GM23248 (cell line): ENCODE results near the gene PTK6. TPM values are rescaled to one million over a fixed set of nuclear protein-coding genes. Genes with fewer than 3 reads are reported as not detected.

Source experiments
- DNase-seq: peaks from one replicate; pipeline ENCODE4 v3.0.0-alpha.2; 2015
- H2AFZ ChIP-seq: fragments of 200-600 bp; sonication (generic); 2 replicates; pipeline ENCODE4 v1.6.1; 2016; ENCODE audit warnings: antibody characterized with exemption
- H3F3A ChIP-seq: fragments of 200-600 bp; sonication (generic); 2 replicates; pipeline ENCODE4 v1.6.1; 2016; ENCODE audit warnings: mild to moderate bottlenecking, antibody characterized with exemption, mixed run types; ENCODE audit not compliant: insufficient read depth
- H3K27ac ChIP-seq: fragments of 200-600 bp; sonication (generic); 2 replicates; pipeline ENCODE4 v1.5.1; 2016; ENCODE audit warnings: mild to moderate bottlenecking
- H3K27me3 ChIP-seq: fragments of 200-600 bp; sonication (generic); replicated peaks from 2 replicates; pipeline ENCODE4 v1.6.1; 2016; ENCODE audit warnings: mild to moderate bottlenecking; ENCODE audit not compliant: insufficient read depth
- H3K36me3 ChIP-seq: fragments of 200-600 bp; sonication (generic); 2 replicates; pipeline ENCODE4 v1.6.1; 2016; ENCODE audit warnings: low read depth, mild to moderate bottlenecking
- H3K4me1 ChIP-seq: fragments of 200-600 bp; sonication (generic); 2 replicates; pipeline ENCODE4 v1.6.1; 2016; ENCODE audit warnings: mild to moderate bottlenecking; ENCODE audit not compliant: insufficient read depth
- H3K4me2 ChIP-seq: fragments of 200-600 bp; sonication (generic); one replicate; pipeline ENCODE4 v1.6.1; 2016; ENCODE audit warnings: mild to moderate bottlenecking; ENCODE audit not compliant: unreplicated experiment
- H3K4me3 ChIP-seq: fragments of 200-600 bp; sonication (generic); 2 replicates; pipeline ENCODE4 v1.5.1; 2016; ENCODE audit warnings: mild to moderate bottlenecking
- H3K79me2 ChIP-seq: fragments of 200-600 bp; sonication (generic); 2 replicates; pipeline ENCODE4 v1.6.1; 2016; ENCODE audit warnings: mild to moderate bottlenecking; ENCODE audit not compliant: insufficient read depth
- H3K9ac ChIP-seq: fragments of 200-600 bp; sonication (generic); 2 replicates; pipeline ENCODE4 v1.6.1; 2016; ENCODE audit warnings: mild to moderate bottlenecking
- H3K9me2 ChIP-seq: fragments of 200-600 bp; sonication (generic); 2 replicates; pipeline ENCODE4 v1.6.1; 2016; ENCODE audit warnings: mixed run types, mild to moderate bottlenecking, moderate library complexity; ENCODE audit not compliant: insufficient read depth
- H3K9me3 ChIP-seq: fragments of 200-600 bp; sonication (generic); one replicate; pipeline ENCODE4 v1.6.1; 2017; ENCODE audit warnings: low read depth
- H4K20me1 ChIP-seq: fragments of 200-600 bp; sonication (generic); 2 replicates; pipeline ENCODE4 v1.6.0; 2016; ENCODE audit not compliant: insufficient read depth
- EZH2 ChIP-seq: fragments of 200-600 bp; sonication (generic); IDR thresholded peaks from 2 replicates; pipeline ENCODE4 v1.6.1; 2018; ENCODE audit warnings: antibody characterized with exemption, mild to moderate bottlenecking; ENCODE audit not compliant: insufficient read depth, poor library complexity, severe bottlenecking
- EZH2phosphoT487 ChIP-seq: fragments of 200-600 bp; sonication (generic); IDR thresholded peaks from 2 replicates; pipeline ENCODE4 v1.6.1; 2018; ENCODE audit warnings: antibody characterized with exemption, moderate library complexity, mild to moderate bottlenecking, low read depth; ENCODE audit not compliant: insufficient read depth
- WGBS, 2 experiments: methylation state at CpG; one replicate each; pipeline ENCODE4 v1.1.6; 2015 to 2017; ENCODE audit warnings: low lambda C conversion rate in 2 of 2, low coverage in 1 of 2; ENCODE audit errors: missing lambda C conversion rate in 2 of 2; 5-methylcytosine and 5-hydroxymethylcytosine counted together
- in situ Hi-C: fragments of 300-500 bp; cut with MboI; formaldehyde crosslinking; loops from 2 replicates; pipeline ENCODE4 v1.15.0; 2020
- polyA plus RNA-seq: library from polyadenylated mRNA; unstranded; fragments of >200 nt; fragmentation: Nextera tagmentation; extraction: Ambion mirVana; gene quantifications from 2 replicates; pipeline ENCODE4 v1.2.1, GENCODE V29; 2016
- total RNA-seq: library from RNA; depleted of rRNA; stranded (reverse); fragments of >200 nt; shearing (Covaris generic); gene quantifications from 2 replicates; pipeline ENCODE4 v1.2.3, GENCODE V29; 2014

The PTK6 gene
- total and polyA plus RNA-seq, 2 experiments from 2014 or later, result not detected

DNA sequence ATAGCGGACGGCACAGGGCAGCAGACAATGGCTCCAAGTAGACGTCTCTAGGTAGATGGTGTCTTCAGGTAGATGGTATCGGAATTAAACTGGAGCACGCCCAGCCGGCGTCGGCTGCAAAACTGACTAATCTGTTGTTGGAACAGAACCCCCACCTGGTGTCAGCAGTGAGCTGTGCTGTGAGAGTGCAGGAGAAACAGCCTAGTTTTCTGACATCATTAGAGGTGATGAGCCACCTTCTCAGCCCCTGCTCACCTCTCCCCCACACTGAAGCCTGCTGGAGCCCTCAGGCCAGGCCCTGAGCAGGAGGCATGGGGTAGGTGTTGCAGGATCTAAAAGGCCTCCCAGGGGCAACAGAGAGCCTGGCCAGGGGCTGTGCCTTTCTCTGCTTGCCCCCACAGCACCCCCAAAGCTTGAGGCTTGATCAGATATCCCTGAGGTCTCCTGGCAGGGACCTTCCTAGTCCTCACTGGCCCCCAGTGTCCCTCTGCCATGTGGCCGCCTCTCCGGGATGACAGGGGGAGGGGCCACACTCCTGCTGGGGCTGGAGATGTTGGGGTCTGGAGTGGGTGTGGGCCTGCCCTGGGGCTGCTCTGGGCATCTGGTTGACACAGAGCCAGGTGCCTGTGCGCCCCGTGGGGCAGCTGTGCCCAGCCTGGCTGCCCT lies 43.8 kb upstream of the PTK6 start:
- Histone ChIP-seq H3K4me1 (no peaks in the 10 kb centered on the region), H4K20me1 (no peaks in the 10 kb centered on the region), H3K4me3 (no peak overlapping the region), H3K27me3 (no peaks in the 10 kb centered on the region), H3K79me2 (no peaks in the 10 kb centered on the region), H3F3A (peaks cover 2% of the 10 kb centered on the region; the same call in 1 of the 2 replicates), H3K4me2 (no peak overlapping the region), H2AFZ (no peak overlapping the region), H3K9me3 (no peaks in the 10 kb centered on the region), H3K36me3 (no peaks in the 10 kb centered on the region), H3K9ac (no peak overlapping the region), H3K9me2 (no peaks in the 10 kb centered on the region), H3K27ac (no peak overlapping the region)
- DNase-seq, result peak; percentile 49
- TF ChIP-seq EZH2phosphoT487, result no peak
- no peak for TF ChIP-seq EZH2
- in situ Hi-C loops, result no loop called here
- WGBS, 2 experiments, result 74 to 79% methylated on average over 10 to 12 of the region's 12 CpGs

DNA sequence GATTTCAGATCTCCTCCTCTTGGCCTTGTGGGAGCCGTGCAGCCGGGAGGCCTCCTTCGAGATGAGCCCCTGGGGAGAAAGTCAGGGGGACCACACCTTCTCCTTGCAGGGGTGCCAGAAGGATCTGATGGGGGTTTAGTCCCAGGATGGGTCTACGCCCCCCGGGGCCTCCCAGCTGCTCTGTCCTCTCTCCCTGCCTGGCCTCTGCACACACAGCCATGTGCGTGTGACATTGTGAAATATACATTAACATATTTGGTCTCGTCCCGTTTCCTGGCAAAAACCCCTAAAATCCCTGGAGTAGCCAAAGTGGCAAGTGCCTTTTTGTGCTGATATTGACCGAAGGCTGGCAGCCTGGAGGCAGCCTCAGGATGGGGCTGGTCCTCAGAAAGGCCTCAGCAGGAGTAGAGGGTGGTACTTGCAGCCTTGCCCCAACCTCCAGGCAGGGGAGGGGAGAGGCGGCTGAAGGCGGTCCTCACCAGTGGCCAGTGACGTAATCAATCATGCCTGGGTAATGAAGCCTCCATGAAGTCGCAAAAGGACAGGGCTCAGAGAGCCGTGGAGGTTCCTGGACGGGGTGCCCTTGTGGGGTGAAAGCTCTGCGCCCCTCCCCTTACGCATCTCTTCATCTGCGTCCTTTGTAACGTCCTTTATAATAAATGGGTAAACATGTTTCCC lies 42.0 kb upstream of the PTK6 start:
- Histone ChIP-seq H3K9ac (no peak overlapping the region), H3K9me2 (no peaks in the 10 kb centered on the region), H2AFZ (no peak overlapping the region), H3K4me3 (no peak overlapping the region), H4K20me1 (no peaks in the 10 kb centered on the region), H3K27me3 (no peaks in the 10 kb centered on the region), H3K9me3 (no peaks in the 10 kb centered on the region), H3K27ac (no peak overlapping the region), H3K4me2 (no peak overlapping the region), H3K4me1 (0 out of 2 replicates have a peak, but pooled peaks cover 10% of the 10 kb centered on the region), H3K79me2 (no peaks in the 10 kb centered on the region), H3K36me3 (no peaks in the 10 kb centered on the region), H3F3A (peaks cover 15% of the 10 kb centered on the region; the same call in 1 of the 2 replicates)
- WGBS, 2 experiments, result 75 to 77% methylated on average over 19 of the region's 19 CpGs
- in situ Hi-C loops, result no loop called here
- DNase-seq, result no peak
- no peak for TF ChIP-seq EZH2phosphoT487
- TF ChIP-seq EZH2, result no peak

DNA sequence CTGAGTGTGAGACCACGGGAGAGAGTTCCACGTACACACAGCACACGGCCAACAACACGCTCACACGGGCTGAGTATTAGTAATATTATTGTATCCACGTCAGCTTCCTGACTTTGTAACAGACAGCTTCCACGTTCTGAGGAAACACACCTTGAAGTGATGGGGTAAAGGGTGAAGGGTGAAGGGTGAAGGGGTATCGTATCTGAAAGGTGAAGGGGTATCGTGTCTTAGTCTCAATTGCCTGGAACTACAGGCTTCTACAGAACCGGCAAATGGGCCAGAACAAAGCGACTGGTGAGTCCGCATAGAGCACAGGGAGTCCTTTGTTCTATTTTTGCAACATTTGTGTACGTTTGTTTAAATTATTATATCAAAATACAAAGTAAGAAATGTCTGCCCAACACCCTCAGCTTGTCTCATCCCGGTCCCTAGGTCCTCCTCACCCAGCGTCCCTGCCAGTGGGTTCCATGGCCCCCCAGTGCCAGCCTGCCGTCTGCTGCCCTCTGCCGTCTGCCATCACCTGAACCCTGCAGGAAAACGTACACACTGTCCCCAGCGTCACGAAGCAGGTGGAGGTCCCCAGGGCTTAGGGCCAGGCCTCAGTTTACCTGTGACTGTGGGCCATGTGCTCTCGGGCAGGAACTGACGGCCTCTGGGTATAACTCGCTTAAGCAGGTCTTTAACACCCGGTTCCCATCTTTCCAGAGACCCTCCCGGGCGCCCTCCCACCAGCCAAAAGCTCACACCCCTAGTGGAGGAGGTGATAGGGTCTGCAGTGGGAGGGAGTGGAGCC lies 41.2 kb upstream of the PTK6 start:
- 0 out of 2 replicates have a peak, but pooled peaks cover 10% of the 10 kb centered on the region for H3K4me1 ChIP-seq
- no peak for DNase-seq
- peaks cover 15% of the 10 kb centered on the region; the same call in 1 of the 2 replicates for H3F3A ChIP-seq
- no peaks in the 10 kb centered on the region for H4K20me1 ChIP-seq
- no peak overlapping the region for H3K27ac ChIP-seq
- H3K4me3 ChIP-seq, result no peak overlapping the region
- H3K9me3 ChIP-seq, result no peaks in the 10 kb centered on the region
- H3K79me2 ChIP-seq, result 0 out of 2 replicates have a peak, but pooled peaks cover 2% of the 10 kb centered on the region
- no peaks in the 10 kb centered on the region for H3K36me3 ChIP-seq
- WGBS, 2 experiments, result 71 to 73% methylated on average over 26 of the region's 26 CpGs
- H2AFZ ChIP-seq, result no peak overlapping the region
- no peak overlapping the region for H3K4me2 ChIP-seq
- no peaks in the 10 kb centered on the region for H3K9me2 ChIP-seq
- H3K9ac ChIP-seq, result no peak overlapping the region
- TF ChIP-seq EZH2phosphoT487 (no peak), EZH2 (no peak)
- in situ Hi-C loops, result no loop called here
- no peaks in the 10 kb centered on the region for H3K27me3 ChIP-seq

DNA sequence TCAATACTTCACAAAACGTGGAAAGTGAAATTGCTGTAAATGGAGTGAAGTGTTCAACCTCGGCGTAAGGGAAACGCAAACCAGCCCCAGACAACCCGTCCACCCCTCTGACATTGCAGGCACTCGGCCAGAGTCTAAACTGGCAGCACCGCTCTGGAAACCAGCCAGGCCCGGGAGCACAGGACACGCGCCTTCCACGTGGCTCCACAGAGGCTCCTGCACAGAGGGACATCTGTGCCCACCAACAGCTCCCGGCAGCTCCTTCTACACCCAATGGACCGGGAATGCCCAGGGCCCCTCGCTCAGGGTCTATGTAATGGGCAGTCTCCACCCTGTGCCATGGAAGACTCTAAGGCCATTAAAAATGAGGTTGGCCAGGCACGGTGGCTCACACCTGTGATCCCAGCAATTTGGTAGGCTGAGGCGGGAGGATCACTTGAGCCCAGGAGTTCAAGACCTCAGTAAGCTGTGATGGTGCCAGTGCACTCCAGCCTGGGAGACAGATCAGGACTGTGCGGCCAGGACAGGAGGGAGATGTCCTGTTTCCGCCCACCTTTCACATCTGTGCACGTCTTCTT lies 40.2 kb upstream of the PTK6 start:
- Histone ChIP-seq H3K9ac (no peak overlapping the region), H3K36me3 (no peaks in the 10 kb centered on the region), H3K4me2 (no peak overlapping the region), H3F3A (peaks cover 15% of the 10 kb centered on the region; the same call in 1 of the 2 replicates), H3K9me2 (no peaks in the 10 kb centered on the region), H3K4me1 (0 out of 2 replicates have a peak, but pooled peaks cover 10% of the 10 kb centered on the region), H3K79me2 (0 out of 2 replicates have a peak, but pooled peaks cover 8% of the 10 kb centered on the region), H3K9me3 (no peaks in the 10 kb centered on the region), H2AFZ (no peak overlapping the region), H3K27ac (no peak overlapping the region), H4K20me1 (no peaks in the 10 kb centered on the region), H3K27me3 (no peaks in the 10 kb centered on the region), H3K4me3 (no peak overlapping the region)
- no peak for TF ChIP-seq EZH2
- TF ChIP-seq EZH2phosphoT487, result no peak
- in situ Hi-C loops, result no loop called here
- 75 to 78% methylated on average over 19 of the region's 19 CpGs for WGBS, 2 experiments
- no peak for DNase-seq
